Putamen (tissue), 1 donor: ENCODE results near the gene POLR3G.

Experiments used
- DNase-seq: peaks from one replicate; pipeline ENCODE4 v3.0.0-alpha.2; 2016; ENCODE audit warnings: low spot score

Gene POLR3G

GRCh38 chr5:90550963-90551362, 76.3 kb downstream of the POLR3G start:
- no peak for DNase-seq

GRCh38 chr5:90551376-90551775, 76.7 kb downstream of the POLR3G start:
- no peak for DNase-seq

- no peak for DNase-seq
Measured at GRCh38 chr5:90553711-90554110, 79.0 kb downstream of the POLR3G start.

GRCh38 chr5:90554358-90555006, 79.8 kb downstream of the POLR3G start:
- no peak for DNase-seq

- no peak for DNase-seq
Measured at GRCh38 chr5:90555666-90556065, 81.0 kb downstream of the POLR3G start.

DNA sequence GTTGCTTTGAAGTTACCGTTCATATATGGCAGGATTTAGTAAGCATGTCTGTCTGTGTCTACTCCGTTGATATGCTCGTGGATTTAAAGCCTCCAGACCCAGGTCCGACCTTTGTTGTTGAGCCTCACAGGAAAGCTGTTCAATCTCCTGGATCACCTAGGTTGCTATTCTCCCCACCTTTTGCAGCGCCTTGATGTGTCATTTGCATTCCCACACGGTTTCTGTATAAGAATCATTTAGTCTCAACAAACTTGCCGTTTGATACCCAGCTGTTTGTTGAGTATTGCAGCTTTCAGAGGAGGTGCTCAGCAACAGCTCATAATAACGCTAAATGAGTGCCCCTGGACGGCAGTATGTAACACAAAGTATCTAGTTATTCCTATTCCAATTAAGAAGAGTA, 82.7 kb downstream of the POLR3G start:
- DNase-seq = peak; percentile 2

GRCh38 chr5:90557871-90558270, 83.2 kb downstream of the POLR3G start:
- DNase-seq = peak; percentile 52

DNA sequence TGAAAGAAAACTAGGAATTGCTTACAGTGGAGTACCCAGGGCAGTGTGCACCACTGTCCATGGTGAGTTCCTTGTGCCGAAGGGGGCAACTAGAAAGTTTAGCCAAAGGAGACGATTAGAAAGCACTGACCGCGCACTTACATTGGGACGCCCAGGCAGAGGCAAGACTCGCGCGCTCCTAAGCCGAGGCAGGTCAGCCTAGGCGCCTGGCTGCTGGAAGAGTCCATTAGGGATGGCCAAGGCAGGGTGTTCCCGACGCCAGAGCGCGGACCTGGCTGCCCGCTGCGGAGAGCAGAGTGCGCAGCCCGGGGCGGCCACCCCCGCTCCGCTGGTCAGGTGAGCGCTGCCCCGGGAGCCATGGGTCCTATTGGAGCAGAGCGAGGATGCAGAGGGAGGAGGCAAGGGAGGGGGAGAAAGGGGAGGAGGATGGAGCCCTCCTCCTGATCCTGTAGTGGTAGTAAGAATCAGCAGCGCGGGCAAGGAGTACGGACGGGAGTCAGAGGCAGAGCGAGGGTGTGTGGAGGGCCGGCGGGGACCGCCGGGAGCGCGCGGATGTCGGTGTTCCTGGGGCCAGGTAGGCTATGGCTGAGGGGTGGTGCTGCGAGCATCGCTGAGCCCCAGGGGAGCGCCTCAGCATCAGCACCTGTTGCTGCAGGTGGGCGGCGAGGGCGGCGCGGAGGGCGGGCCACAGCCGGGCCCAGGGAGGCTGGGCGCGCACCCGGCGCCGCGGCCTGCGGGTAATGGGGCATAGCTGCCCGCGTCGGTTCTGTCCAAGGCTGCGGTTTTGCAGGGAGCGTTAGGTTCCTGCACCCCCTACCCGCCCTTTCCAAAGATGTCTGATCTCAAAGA, 83.9 kb downstream of the POLR3G start, which contains the start of gene ADGRV1:
Gene ADGRV1, plus strand, starts transcription at position 454 of the 849 bp plus-strand sequence. Its CDS starts 99 bp downstream, at position 553.
- DNase-seq = peak; percentile 78

DNA sequence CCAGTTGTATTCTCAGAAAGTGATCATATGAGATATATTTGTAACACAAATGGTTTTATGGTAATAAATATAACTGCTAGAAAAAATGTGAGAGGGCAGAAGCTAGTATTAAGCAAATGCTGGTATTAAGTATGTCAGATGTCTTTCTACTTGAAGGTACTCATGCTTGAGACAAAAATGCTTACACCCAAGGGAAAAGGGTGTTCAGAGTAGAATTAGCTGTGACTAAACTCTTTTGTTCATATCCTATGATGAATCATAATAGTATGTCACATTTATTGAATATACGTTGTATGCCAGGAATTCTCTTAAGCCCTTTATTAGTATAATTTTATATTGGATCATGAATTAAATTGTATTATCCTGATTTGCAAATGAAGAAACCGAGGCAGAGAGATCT, 86.1 kb downstream of the POLR3G start:
- DNase-seq = no peak

- DNase-seq = no peak
Measured at GRCh38 chr5:90561766-90562165, 87.1 kb downstream of the POLR3G start.

GRCh38 chr5:90562341-90562740, 87.7 kb downstream of the POLR3G start:
- DNase-seq = no peak

DNA sequence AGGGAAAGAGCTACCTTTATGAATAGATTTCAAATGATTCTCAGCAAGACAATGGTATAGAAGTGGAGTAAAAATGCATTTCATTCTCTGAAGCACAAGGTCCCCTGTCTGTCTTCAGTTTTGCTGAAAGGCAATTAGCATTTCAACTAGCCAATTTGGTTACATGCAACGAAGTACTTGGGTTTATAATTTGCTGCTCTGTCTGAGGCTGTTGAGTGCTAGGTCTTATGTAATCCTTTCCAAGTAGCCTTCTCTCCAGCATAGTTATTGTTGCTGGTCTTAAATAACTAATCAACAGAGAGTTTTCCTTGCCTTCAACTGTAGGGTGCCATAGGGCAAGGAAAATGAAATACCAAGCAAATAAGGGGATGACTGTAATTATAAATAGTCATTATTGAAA, 88.4 kb downstream of the POLR3G start:
- DNase-seq = no peak
